GM12878 (cell line): Measurements from ENCODE around the gene COX6B2. TPM values are rescaled to one million over a fixed set of nuclear protein-coding genes. Genes with fewer than 3 reads are reported as not detected.

Experiments
- BCL11A ChIP-seq: IDR thresholded peaks from 2 replicates; pipeline ENCODE4 v1.6.1; 2011; ENCODE audit warnings: low read depth, low read length
- BCLAF1 ChIP-seq: fragments of 450-650 bp; IDR thresholded peaks from 2 replicates; pipeline ENCODE4 v1.6.1; 2017; ENCODE audit warnings: antibody characterized with exemption, mild to moderate bottlenecking, moderate library complexity
- BMI1 ChIP-seq: fragments of 450-650 bp; IDR thresholded peaks from 2 replicates; pipeline ENCODE4 v1.6.1; 2016; ENCODE audit warnings: mild to moderate bottlenecking, moderate library complexity, borderline replicate concordance
- HDGF ChIP-seq: fragments of 450-650 bp; IDR thresholded peaks from 2 replicates; pipeline ENCODE4 v1.6.1; 2016; ENCODE audit warnings: antibody characterized with exemption
- HSF1 ChIP-seq: fragments of 150-350 bp; IDR thresholded peaks from 2 replicates; pipeline ENCODE4 v1.6.1; 2014; ENCODE audit warnings: mild to moderate bottlenecking, low read depth, low read length
- JUNB ChIP-seq: IDR thresholded peaks from 2 replicates; pipeline ENCODE4 v1.6.1; 2016; ENCODE audit warnings: antibody characterized with exemption, mild to moderate bottlenecking
- KDM1A ChIP-seq: fragments of 200-600 bp; sonication (generic); IDR thresholded peaks from 2 replicates; pipeline ENCODE4 v1.6.1; 2016; ENCODE audit warnings: borderline replicate concordance
- KLF5 ChIP-seq: fragments of 450-650 bp; IDR thresholded peaks from 2 replicates; pipeline ENCODE4 v1.6.1; 2014; ENCODE audit warnings: mild to moderate bottlenecking; ENCODE audit not compliant: partially characterized antibody
- MYB ChIP-seq: fragments of 150-350 bp; IDR thresholded peaks from 2 replicates; pipeline ENCODE4 v1.6.1; 2014; ENCODE audit warnings: mild to moderate bottlenecking, low read depth, low read length, borderline replicate concordance
- NKRF ChIP-seq: fragments of 450-650 bp; conservative IDR thresholded peaks from 2 replicates; pipeline ENCODE4 v1.6.1; 2017; ENCODE audit warnings: mild to moderate bottlenecking, moderate library complexity
- PKNOX1 ChIP-seq: fragments of 450-650 bp; IDR thresholded peaks from 2 replicates; pipeline ENCODE4 v1.6.1; 2016; ENCODE audit warnings: mild to moderate bottlenecking
- RB1 ChIP-seq: fragments of 450-650 bp; formaldehyde crosslinking; IDR thresholded peaks from 2 replicates; pipeline ENCODE4 v1.6.1; 2017; ENCODE audit warnings: mild to moderate bottlenecking, borderline replicate concordance
- SIX5 ChIP-seq: IDR thresholded peaks from 2 replicates; pipeline ENCODE4 v1.6.1; 2011; ENCODE audit warnings: mild to moderate bottlenecking, low read depth, low read length, moderate library complexity; ENCODE audit not compliant: severe bottlenecking
- SMARCA5 ChIP-seq: fragments of 450-650 bp; IDR thresholded peaks from 2 replicates; pipeline ENCODE4 v1.6.1; 2017; ENCODE audit warnings: mild to moderate bottlenecking
- SRF ChIP-seq, 2 experiments: IDR thresholded peaks; 2 replicates each; pipeline ENCODE4 v1.6.1; 2011; ENCODE audit warnings: low read depth in 2 of 2, low read length in 2 of 2, mild to moderate bottlenecking in 1 of 2, moderate library complexity in 1 of 2
- USF1 ChIP-seq: IDR thresholded peaks from 2 replicates; pipeline ENCODE4 v1.6.1; 2011; ENCODE audit warnings: borderline replicate concordance, low read depth, mild to moderate bottlenecking, moderate library complexity, mixed read lengths, low read length; ENCODE audit not compliant: insufficient read depth; ENCODE audit errors: extremely low read length
- ZBTB11 ChIP-seq: fragments of 450-650 bp; formaldehyde crosslinking; IDR thresholded peaks from 2 replicates; pipeline ENCODE4 v1.5.0; 2022; ENCODE audit warnings: mild to moderate bottlenecking, missing genetic modification characterization
- polyA plus RNA-seq, 11 experiments: library from polyadenylated mRNA; depleted of rRNA in 4 of 11; unstranded in 6 of 11; stranded (reverse) in 5 of 11; fragments of >200 nt; fragmentation: Nextera tagmentation in 4 of 11; fragmentation: Illumina TruSeq in 1 of 11; extraction: Ambion mirVana in 4 of 11; extraction: Trizol in 1 of 11; gene quantifications; 1 replicate in 1 of 11; 2 replicates in 10 of 11; pipeline versions ENCODE4 v1.2.1 to v1.2.3, GENCODE V29; 2011 to 2016; ENCODE audit warnings: inconsistent platforms in 2 of 11, missing spikeins in 2 of 11, low read depth in 1 of 11
- total RNA-seq, 4 experiments: library from RNA; depleted of rRNA in 3 of 4; stranded (reverse); fragments of >200 nt in 3 of 4; fragmentation: Illumina TruSeq in 1 of 4; extraction: Trizol in 1 of 4; gene quantifications; 2 replicates each; pipeline versions ENCODE4 v1.2.1 to v1.2.3, GENCODE V29; 2013 to 2021

COX6B2 gene
- total and polyA plus RNA-seq, 10 of the 15 experiments (the other 5 are each of a cell fraction or from before 2014, with no cell fraction given): 0.05 to 0.08 (median 0.07) TPM; not detected in 6

GRCh38 chr19:55304279-55304978 is 50.1 kb downstream of the COX6B2 start (continued):
- TF ChIP-seq BMI1: no peak
- no peak for TF ChIP-seq HSF1
- no peak for TF ChIP-seq ZBTB11
- TF ChIP-seq KDM1A: no peak
- no peak for TF ChIP-seq NKRF
- TF ChIP-seq KLF5: no peak
- TF ChIP-seq SIX5: peak; percentile 88
- TF ChIP-seq USF1: no peak
- TF ChIP-seq SMARCA5: no peak
- TF ChIP-seq PKNOX1: no peak
- no peak for TF ChIP-seq MYB
- no peak for TF ChIP-seq BCLAF1
- no peak for TF ChIP-seq SRF (IDR thresholded peaks at IDR 0.05; ENCODE audit: low read depth in 2 of 2, low read length in 2 of 2)
- TF ChIP-seq RB1: no peak
- TF ChIP-seq JUNB: no peak
- TF ChIP-seq HDGF: no peak
- TF ChIP-seq BCL11A: no peak
